Neutrophil (primary cell): Measurements from ENCODE around the gene TPST2.
"Not testable (repeated sequence)": the region's sequence is repeated elsewhere in the genome, so short reads cannot be mapped to it uniquely, and the experiment has no call there.

Experiments
- H3K27ac ChIP-seq: fragments of 200-600 bp; sonication (generic); 2 replicates; pipeline ENCODE4 v1.5.1; 2016; ENCODE audit warnings: mild to moderate bottlenecking, moderate library complexity
- H3K27me3 ChIP-seq: fragments of 200-600 bp; sonication (generic); 2 replicates; pipeline ENCODE4 v1.6.0; 2016; ENCODE audit warnings: mild to moderate bottlenecking
- H3K36me3 ChIP-seq: fragments of 200-600 bp; sonication (generic); 2 replicates; pipeline ENCODE4 v1.5.1; 2017
- H3K4me1 ChIP-seq, 2 experiments: fragments of 200-600 bp in 1 of 2; sonication (generic) in 1 of 2; 1 replicate in 1 of 2; 2 replicates in 1 of 2; pipeline versions ENCODE4 v1.5.1 to v1.6.1; 2013 to 2016; ENCODE audit warnings: low read depth in 1 of 2, low read length in 1 of 2, mild to moderate bottlenecking in 1 of 2, moderate library complexity in 1 of 2; ENCODE audit not compliant: control insufficient read depth in 1 of 2, insufficient read depth in 1 of 2
- H3K4me3 ChIP-seq, 2 experiments: fragments of 200-600 bp in 1 of 2; sonication (generic) in 1 of 2; 1 replicate in 1 of 2; 2 replicates in 1 of 2; pipeline ENCODE4 v1.5.1; 2013 to 2016; ENCODE audit warnings: low read depth in 1 of 2, low read length in 1 of 2, mild to moderate bottlenecking in 1 of 2, moderate library complexity in 1 of 2
- H3K9me3 ChIP-seq: fragments of 200-600 bp; sonication (generic); 2 replicates; pipeline ENCODE4 v1.5.1; 2016
- TF ChIP-seq, protein P1 (sequence below): fragments of 200-600 bp; sonication (generic); IDR thresholded peaks from 2 replicates; pipeline ENCODE4 v1.5.1; 2016; ENCODE audit warnings: antibody characterized with exemption

TPST2 gene

GRCh38 chr22:26534874-26535602 is 54.9 kb downstream of the TPST2 start:
- Histone ChIP-seq H3K4me1 (peaks cover 0 to 14% of the 10 kb centered on the region in 2 experiments), H3K36me3 (peaks cover 99% of the 10 kb centered on the region), H3K27me3 (no peaks in the 10 kb centered on the region), H3K4me3 (no peak overlapping the region), H3K9me3 (no peaks in the 10 kb centered on the region), H3K27ac (no peak overlapping the region)
- TF ChIP-seq, protein P1, sequence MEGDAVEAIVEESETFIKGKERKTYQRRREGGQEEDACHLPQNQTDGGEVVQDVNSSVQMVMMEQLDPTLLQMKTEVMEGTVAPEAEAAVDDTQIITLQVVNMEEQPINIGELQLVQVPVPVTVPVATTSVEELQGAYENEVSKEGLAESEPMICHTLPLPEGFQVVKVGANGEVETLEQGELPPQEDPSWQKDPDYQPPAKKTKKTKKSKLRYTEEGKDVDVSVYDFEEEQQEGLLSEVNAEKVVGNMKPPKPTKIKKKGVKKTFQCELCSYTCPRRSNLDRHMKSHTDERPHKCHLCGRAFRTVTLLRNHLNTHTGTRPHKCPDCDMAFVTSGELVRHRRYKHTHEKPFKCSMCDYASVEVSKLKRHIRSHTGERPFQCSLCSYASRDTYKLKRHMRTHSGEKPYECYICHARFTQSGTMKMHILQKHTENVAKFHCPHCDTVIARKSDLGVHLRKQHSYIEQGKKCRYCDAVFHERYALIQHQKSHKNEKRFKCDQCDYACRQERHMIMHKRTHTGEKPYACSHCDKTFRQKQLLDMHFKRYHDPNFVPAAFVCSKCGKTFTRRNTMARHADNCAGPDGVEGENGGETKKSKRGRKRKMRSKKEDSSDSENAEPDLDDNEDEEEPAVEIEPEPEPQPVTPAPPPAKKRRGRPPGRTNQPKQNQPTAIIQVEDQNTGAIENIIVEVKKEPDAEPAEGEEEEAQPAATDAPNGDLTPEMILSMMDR, result no peak

DNA sequence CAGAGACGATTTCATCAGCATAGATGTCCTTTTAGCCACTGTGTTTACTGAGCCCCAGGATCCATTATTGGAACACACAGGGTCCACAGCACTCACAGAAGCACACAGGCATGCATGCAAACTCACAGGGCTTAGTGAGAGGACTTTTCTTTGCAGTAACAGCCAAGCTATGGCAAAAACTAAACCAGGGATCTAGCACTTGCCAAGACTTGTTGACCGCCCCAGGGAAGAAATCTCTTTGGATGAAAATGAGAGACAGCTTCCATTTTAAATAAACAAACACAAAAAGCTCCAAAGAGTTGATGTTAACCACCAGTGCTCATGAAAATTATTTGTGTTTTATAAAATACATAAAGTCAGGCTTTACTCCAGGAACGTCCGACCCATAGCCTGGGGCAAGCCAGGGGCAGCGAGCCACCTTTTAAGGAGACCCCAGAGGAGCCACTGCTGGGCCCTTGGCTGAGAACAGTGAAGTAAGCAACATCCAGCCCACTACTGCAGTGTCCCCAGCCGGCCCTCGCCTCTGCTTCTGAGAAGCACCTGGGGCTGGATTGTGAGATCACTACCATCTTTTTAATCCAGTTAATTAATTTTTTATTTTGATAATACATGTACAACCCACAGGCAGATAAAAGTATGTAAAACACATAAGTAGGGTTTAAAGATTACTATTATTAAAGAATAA is 55.6 kb downstream of the TPST2 start:
- no peak overlapping the region for H3K4me3 ChIP-seq
- H3K4me1 ChIP-seq, result peaks cover 4 to 21% of the 10 kb centered on the region in 2 experiments
- no peaks in the 10 kb centered on the region for H3K9me3 ChIP-seq
- H3K27me3 ChIP-seq, result no peaks in the 10 kb centered on the region
- H3K36me3 ChIP-seq, result peaks cover 99% of the 10 kb centered on the region
- TF ChIP-seq, protein P1, result no peak
- H3K27ac ChIP-seq, result no peak overlapping the region

GRCh38 chr22:26529345-26529744 is 60.6 kb downstream of the TPST2 start:
- Histone ChIP-seq H3K4me3 (no peak overlapping the region), H3K9me3 (no peaks in the 10 kb centered on the region), H3K36me3 (peaks cover 100% of the 10 kb centered on the region), H3K27me3 (no peaks in the 10 kb centered on the region), H3K27ac (peak overlapping the region; percentile 62), H3K4me1 (peaks cover 9 to 23% of the 10 kb centered on the region in 2 experiments)
- TF ChIP-seq, protein P1, result no peak

DNA sequence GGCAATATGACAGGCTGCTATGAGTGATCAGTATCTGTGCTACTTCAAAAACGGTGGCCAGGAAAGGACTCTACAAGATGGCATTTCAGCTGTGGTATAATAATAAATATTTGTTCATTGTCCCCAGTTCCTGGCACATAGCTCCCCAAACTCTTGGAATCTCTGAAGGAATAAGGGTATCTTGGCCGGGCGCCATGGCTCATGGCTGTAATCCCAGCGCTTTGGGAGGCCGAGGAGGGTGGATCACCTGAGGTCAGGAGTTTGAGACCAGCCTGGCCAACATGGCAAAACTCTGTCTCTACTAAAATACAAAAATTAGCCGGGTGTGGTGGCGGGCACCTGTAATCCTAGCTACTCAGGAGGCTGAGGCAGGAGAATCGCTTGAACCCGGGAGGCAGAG is 61.4 kb downstream of the TPST2 start:
- not testable (repeated sequence) for H3K4me3 ChIP-seq, H3K27me3 ChIP-seq, H3K27ac ChIP-seq, H3K9me3 ChIP-seq
- Histone ChIP-seq H3K4me1 (peaks cover 9 to 23% of the 10 kb centered on the region in 2 experiments), H3K36me3 (peaks cover 96% of the 10 kb centered on the region)

DNA sequence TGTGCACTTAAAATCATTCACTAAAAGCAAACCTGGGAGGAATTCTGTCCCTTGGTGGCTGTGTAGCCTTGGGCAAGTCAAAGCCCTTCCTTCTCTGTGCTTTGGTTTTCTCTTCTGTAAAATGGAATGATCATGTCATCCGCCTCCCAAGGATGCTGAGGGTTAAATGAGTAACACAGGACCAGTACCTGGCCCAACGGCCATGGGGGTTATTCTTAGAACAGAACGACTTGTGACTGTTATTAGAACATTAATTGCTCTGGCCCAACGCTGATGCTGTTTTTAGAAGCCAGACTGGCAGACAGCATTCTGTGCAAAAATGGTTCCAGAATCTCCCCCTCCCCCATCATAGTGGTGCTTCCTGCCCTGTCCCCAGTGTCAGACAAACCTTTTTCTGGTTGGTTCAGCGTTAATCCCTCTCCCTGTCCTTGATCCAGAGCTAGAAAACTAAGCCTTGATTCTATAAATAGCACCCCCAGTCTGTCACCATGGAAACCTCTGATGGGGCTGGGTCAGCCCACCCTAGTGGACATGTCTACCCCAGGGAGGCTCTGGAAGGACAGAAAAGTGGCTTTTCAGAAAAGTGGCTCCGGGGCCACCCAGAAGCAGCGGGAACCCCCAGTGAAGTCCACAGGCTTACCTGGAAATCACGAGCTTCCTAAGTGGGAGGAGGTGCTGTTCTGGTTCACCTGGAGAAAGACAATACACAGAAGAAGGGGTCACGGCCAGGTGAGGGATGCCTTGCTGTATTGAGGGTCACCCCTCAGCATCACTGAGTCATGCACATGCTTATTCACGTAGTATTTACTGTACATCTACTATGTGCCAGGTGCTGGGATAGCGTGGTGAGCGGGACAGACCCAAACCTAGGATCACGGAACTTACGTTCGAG is 62.1 kb downstream of the TPST2 start:
- no peaks in the 10 kb centered on the region for H3K27me3 ChIP-seq
- peaks cover 9 to 23% of the 10 kb centered on the region in 2 experiments for H3K4me1 ChIP-seq
- no peak overlapping the region for H3K4me3 ChIP-seq
- H3K9me3 ChIP-seq, result no peaks in the 10 kb centered on the region
- H3K36me3 ChIP-seq, result peaks cover 96% of the 10 kb centered on the region
- H3K27ac ChIP-seq, result no peak overlapping the region
- TF ChIP-seq, protein P1, result no peak
